A673 (cell line): Measurements from ENCODE around the gene USF3.

Experiments used
- CTCF ChIP-seq: fragments of 300-800, 200-600 bp; sonication (generic); conservative IDR thresholded peaks from 2 replicates; pipeline ENCODE4 v1.5.1; 2017; ENCODE audit warnings: low read depth, mild to moderate bottlenecking, antibody characterized with exemption, low read length, moderate library complexity, mixed read lengths
- EZH2 ChIP-seq: fragments of 200-600 bp; sonication (generic); IDR thresholded peaks from 2 replicates; pipeline ENCODE4 v1.6.1; 2017; ENCODE audit warnings: borderline replicate concordance, low read depth, mild to moderate bottlenecking, mixed read lengths, antibody characterized with exemption, low read length; ENCODE audit not compliant: poor library complexity, severe bottlenecking

DNA sequence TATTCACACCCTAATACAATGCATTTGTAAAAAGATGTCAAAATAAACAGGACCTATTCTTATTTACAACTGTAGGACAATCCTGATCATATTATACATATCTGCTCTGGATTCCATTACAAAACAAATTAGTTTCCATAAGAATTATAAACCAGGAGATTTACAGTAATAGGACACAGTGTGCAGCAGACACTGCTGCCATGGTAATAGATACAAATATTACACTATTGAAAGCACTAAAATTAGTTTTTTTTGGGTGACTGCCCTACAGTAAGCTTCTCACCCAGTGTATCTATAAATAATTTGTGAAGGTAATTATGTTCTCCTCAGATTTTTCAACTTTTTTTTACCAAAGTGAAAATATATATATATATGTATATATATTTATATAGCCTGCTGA lies 47.9 kb downstream of the USF3 start:
- no peak for TF ChIP-seq CTCF
- no peak for TF ChIP-seq EZH2
